ENCODE results near the gene RPSA. TPM values are rescaled to one million over a fixed set of nuclear protein-coding genes. Genes with fewer than 3 reads are reported as not detected.
"Not testable (repeated sequence)": the region's sequence is repeated elsewhere in the genome, so short reads cannot be mapped to it uniquely, and the experiment has no call there.

RPSA gene
- total RNA-seq, 3 donors from 2014 or later, result 2,416 to 2,801 (median 2,677) TPM

DNA sequence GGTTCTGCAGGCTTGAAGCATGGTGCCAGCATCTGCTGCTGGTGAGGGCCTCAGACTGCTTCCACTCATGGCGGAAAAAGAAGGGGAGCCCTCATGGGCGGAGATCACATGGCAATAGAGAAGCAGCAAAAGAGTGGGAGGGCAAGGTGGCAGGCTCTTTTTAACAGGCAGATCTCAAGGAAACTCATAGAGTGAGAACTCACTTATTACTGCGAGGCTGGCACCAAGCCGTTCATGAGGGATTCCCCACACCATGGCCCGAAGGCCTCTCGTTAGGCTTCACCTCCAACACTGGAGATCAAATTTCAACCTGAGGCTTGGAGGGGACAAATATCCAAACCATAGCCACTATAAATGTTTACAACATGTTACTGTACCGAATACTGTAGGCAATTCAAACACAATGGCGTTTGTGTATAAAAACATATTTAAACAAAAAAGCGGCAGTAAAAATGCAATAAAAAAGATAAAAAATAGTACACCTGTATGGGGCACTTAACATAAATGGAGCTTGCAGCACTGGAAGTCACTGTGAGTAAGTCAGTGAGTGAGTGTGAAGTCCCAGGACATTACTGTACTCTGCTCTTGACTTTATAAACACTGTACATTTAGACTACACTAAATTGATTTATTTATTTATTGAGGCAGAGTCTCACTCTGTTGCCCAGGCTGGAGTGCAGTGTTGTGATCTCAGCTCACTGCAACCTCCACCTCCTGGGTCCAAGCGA is 42.1 kb downstream of the RPSA start:
- no peak for DNase-seq
- Mint-ChIP-seq H3K4me1 (ENCODE audit: low read depth) (no peaks in the 10 kb centered on the region), H3K9me3 (no peaks in the 10 kb centered on the region), H3K27me3 (ENCODE audit: low read depth) (peaks cover 7% of the 10 kb centered on the region), H3K4me3 (no peak overlapping the region), H3K36me3 (ENCODE audit: insufficient read depth) (no peaks in the 10 kb centered on the region)
- ATAC-seq, result no peak

DNA sequence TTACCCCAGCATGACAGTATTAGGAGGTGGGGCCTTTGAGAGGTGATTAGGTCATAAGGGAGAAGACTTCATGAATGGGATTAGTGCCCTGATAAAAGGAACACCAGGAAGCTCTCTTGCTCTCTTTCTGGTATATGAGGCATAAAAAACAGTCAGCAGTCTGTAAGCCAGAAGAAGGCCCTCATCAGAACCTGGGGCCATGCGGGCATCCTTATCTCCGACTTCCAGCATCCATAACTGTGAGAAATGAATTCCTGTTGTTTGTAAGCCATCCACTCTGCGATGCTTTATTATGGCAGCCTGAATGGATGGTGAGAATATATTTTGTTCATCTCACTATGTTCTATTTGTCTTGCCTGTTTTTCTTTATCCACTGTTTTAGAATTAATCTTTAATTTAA is 43.3 kb downstream of the RPSA start:
- Mint-ChIP-seq H3K9me3 (no peaks in the 10 kb centered on the region), H3K4me1 (ENCODE audit: low read depth) (no peaks in the 10 kb centered on the region), H3K36me3 (ENCODE audit: insufficient read depth) (no peaks in the 10 kb centered on the region), H3K27me3 (ENCODE audit: low read depth) (peaks cover 9% of the 10 kb centered on the region), H3K4me3 (no peak overlapping the region)
- no peak for ATAC-seq
- DNase-seq, result no peak

DNA sequence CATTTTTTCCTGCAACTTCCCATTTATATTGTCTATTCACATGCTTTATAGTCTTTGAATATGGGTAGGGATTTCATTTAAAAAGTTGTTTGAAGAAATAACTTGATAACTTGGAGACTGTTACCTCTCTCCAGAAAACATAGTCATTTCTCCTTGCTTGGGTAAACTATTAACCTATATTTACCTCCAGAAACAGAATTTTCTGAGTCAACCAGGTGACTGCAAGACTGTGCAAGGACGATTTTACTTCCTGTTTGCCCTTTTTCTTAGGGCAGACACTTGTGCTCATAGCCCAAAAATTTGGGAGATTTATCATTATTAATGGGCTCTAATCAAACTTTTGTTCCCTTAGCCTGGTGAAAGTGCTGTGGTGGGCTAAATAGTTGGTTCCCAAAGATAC is 46.6 kb downstream of the RPSA start:
- Mint-ChIP-seq H3K27me3 (ENCODE audit: low read depth) (peaks cover 16% of the 10 kb centered on the region), H3K9me3 (no peaks in the 10 kb centered on the region), H3K4me1 (ENCODE audit: low read depth) (no peaks in the 10 kb centered on the region), H3K4me3 (no peak overlapping the region), H3K36me3 (ENCODE audit: insufficient read depth) (no peaks in the 10 kb centered on the region)
- DNase-seq (no peak), ATAC-seq (no peak)

DNA sequence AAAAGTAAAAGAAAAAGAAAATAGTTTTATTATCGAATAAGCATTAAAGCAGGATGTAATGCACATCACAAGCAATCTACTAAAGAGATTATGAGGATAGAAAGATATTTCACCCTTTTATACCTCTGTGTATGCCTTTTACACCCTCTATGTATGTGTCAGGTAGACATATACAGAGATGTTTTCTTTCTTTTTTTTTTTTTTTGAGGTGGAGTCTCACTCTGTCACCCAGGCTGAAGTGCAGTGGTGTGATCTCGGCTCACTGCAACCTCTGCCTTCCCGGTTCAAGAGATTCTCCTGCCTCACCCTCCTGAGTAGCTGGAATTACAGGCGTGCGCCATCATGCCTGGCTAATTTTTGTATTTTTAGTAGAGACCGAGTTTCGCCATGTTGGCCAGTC is 47.4 kb downstream of the RPSA start:
- DNase-seq; H3K4me3 Mint-ChIP-seq; H3K36me3 Mint-ChIP-seq (ENCODE audit: insufficient read depth); H3K9me3 Mint-ChIP-seq; H3K4me1 Mint-ChIP-seq (ENCODE audit: low read depth); ATAC-seq: not testable (repeated sequence)
- H3K27me3 Mint-ChIP-seq (ENCODE audit: low read depth), result peaks cover 16% of the 10 kb centered on the region

DNA sequence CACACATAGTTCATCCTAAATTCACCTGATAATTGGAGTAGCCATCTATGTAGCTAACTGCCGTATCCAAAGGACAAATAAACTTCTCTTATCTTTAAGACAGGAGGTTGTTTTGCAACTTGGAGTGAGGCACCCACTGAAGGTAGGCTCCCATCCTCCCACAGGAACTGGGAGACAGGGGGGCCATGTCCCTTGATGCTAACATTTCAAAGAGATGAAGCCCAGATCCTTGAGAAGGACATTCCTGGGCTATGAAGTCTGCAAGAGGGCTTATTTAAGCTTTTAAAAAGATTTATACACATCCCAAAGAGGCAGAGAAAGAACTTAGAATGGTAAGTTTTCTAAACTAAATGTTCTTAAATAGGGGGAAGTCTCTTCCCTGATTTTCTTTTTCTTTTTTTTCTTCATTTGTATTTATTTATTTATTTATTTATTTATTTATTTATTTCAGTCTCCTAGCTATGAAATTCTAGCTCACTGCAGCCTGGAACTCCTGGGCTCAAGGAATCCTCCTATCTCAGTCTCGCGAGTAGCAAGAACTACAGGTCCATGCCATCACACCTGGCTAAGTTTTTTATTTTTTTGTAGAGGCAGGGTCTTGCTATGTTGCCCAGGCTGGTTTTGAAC is 48.2 kb downstream of the RPSA start:
- ATAC-seq, result no peak
- no peak for DNase-seq
- H3K4me3 Mint-ChIP-seq, result no peak overlapping the region
- peaks cover 16% of the 10 kb centered on the region for H3K27me3 Mint-ChIP-seq (ENCODE audit: low read depth)
- H3K36me3 Mint-ChIP-seq (ENCODE audit: insufficient read depth), result no peaks in the 10 kb centered on the region
- no peaks in the 10 kb centered on the region for H3K4me1 Mint-ChIP-seq (ENCODE audit: low read depth)
- no peaks in the 10 kb centered on the region for H3K9me3 Mint-ChIP-seq

DNA sequence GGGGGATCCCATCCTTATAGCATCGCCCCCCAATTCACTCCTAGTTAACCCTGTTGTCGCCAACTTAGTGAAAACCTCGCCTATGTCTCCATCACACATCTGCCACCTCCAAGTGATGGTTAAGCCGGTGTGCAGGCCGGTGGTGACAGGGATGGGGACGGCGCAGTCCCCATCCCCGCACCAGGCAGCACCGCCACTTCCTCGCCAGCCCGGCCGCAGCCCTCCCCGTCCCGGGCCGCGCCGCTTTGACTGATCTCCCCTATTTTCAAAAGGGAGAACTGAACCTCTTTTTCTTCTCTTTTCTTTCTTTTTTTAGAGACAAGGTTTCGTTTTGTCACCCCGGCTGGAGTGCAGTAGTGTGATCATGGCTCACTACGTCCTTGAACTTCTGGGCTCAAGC is 49.6 kb downstream of the RPSA start:
- peaks cover 21% of the 10 kb centered on the region for H3K27me3 Mint-ChIP-seq (ENCODE audit: low read depth)
- H3K4me1 Mint-ChIP-seq (ENCODE audit: low read depth), result no peaks in the 10 kb centered on the region
- no peak for ATAC-seq
- no peak overlapping the region for H3K4me3 Mint-ChIP-seq
- H3K36me3 Mint-ChIP-seq (ENCODE audit: insufficient read depth), result no peaks in the 10 kb centered on the region
- no peaks in the 10 kb centered on the region for H3K9me3 Mint-ChIP-seq
- DNase-seq, result no peak

DNA sequence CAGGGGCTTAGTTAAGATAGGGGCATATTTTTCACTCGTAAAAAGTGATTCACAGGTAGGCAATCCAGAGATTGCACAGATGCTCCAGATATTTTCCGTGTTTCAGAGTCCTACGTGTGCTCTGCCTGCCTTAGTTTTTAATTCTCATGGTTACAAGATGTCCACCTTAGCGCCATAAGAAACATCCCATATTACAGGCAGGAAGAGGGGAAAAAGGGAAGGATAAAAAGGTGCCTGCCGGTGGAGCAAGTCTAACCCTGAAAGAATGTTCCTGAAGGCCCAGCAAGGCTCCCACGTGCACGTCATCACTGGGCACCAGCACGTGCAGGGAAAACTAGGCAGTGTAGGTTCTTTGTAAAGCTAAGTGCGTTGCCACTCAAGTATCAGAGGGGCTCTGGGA is 50.8 kb downstream of the RPSA start:
- Mint-ChIP-seq H3K9me3 (no peaks in the 10 kb centered on the region), H3K27me3 (ENCODE audit: low read depth) (peaks cover 18% of the 10 kb centered on the region), H3K4me3 (no peak overlapping the region), H3K4me1 (ENCODE audit: low read depth) (no peaks in the 10 kb centered on the region), H3K36me3 (ENCODE audit: insufficient read depth) (no peaks in the 10 kb centered on the region)
- no peak for ATAC-seq
- no peak for DNase-seq

DNA sequence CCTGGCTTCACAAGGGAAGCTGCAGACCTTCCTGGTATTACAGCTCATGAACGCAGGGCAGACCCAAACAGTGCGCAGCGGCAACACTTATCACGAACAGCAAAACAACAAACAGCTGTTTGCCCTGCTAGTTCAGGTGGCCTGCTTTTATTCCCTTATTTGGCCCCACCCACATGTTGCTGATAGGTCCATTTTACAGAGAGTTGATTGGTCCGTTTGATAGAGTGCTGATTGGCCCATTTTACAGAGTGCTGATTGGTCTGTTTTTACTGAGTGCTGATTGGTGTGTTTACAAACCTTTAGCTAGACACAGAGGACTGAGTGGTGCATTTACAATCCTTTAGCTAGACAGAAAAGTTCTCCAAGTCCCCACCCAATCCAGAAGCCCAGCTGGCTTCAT is 52.1 kb downstream of the RPSA start:
- H3K4me1 Mint-ChIP-seq (ENCODE audit: low read depth); H3K36me3 Mint-ChIP-seq (ENCODE audit: insufficient read depth); H3K9me3 Mint-ChIP-seq; H3K4me3 Mint-ChIP-seq; DNase-seq; ATAC-seq: not testable (repeated sequence)
- H3K27me3 Mint-ChIP-seq (ENCODE audit: low read depth), result peaks cover 15% of the 10 kb centered on the region

DNA sequence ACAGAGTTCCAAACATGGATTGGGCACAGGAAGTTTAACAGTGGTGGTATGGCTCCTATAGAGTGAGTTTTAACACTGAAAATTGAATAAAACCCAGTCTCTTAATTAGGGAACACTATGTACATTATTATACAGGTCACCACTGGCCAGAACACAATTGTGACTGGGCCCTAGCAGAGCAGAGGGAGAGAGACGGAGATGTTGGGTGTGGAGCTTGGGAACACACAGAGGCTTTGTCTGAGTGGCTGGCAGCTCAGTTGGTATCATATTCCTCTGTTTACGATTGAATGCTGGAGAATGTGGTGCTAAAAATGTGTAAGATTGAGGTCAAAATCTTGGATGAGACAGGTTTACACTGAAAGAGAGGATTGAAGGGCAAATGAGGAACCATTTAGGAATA is 54.2 kb downstream of the RPSA start:
- Mint-ChIP-seq H3K4me1 (ENCODE audit: low read depth) (no peaks in the 10 kb centered on the region), H3K4me3 (no peak overlapping the region), H3K27me3 (ENCODE audit: low read depth) (peaks cover 10% of the 10 kb centered on the region), H3K9me3 (no peaks in the 10 kb centered on the region), H3K36me3 (ENCODE audit: insufficient read depth) (no peaks in the 10 kb centered on the region)
- ATAC-seq (no peak), DNase-seq (no peak)

Other genes with a start within 250 kb of the RPSA start
- 10 to 100 TPM; 13.1 to 20.6 (median 18.2) TPM for gene XIRP1, start 214.1 kb upstream of the RPSA start, total RNA-seq
- under 1 TPM; 0.32 to 0.73 (median 0.40) TPM for gene CX3CR1, start 126.7 kb upstream of the RPSA start, total RNA-seq
- 1 to 10 TPM in 1 of 3 donors, under 1 TPM in 2; 0.40 to 1.4 (median 0.87) TPM for gene CCR8, start 77.0 kb upstream of the RPSA start, total RNA-seq
- 10 to 100 TPM; 64.7 to 69.1 (median 65.3) TPM for gene SLC25A38, start 23.4 kb upstream of the RPSA start, total RNA-seq
- not detected for gene MOBP, start 61.0 kb downstream of the RPSA start, total RNA-seq